GM21786 (cell line): ENCODE data around the gene HEBP2.

ENCODE experiments used
- ATAC-seq: cut with Tn5 transposase; IDR thresholded peaks from one replicate; pipeline ENCODE4 v1.9.1; 2021; ENCODE audit not compliant: unreplicated experiment

The HEBP2 gene

GRCh38 chr6:138397128-138398122 is 6.6 kb upstream of the HEBP2 start:
- no peak for ATAC-seq

- no peak for ATAC-seq
Observed at GRCh38 chr6:138400326-138400725, 3.7 kb upstream of the HEBP2 start.

GRCh38 chr6:138401960-138402837 is 1.8 kb upstream of the HEBP2 start:
- ATAC-seq: no peak

GRCh38 chr6:138402838-138403187 is 1.2 kb upstream of the HEBP2 start:
- ATAC-seq: no peak

- no peak for ATAC-seq
Observed at GRCh38 chr6:138403324-138403800, 661 bp upstream of the HEBP2 start.

GRCh38 chr6:138404666-138405337 is 779 bp downstream of the HEBP2 start:
- no peak for ATAC-seq

- ATAC-seq: no peak
Observed at GRCh38 chr6:138405816-138406413, 1.9 kb downstream of the HEBP2 start.

GRCh38 chr6:138406443-138406842 is 2.4 kb downstream of the HEBP2 start:
- no peak for ATAC-seq

- no peak for ATAC-seq
Observed at GRCh38 chr6:138410048-138410735, 6.2 kb downstream of the HEBP2 start.

GRCh38 chr6:138410972-138411880 is 7.2 kb downstream of the HEBP2 start:
- ATAC-seq: no peak

GRCh38 chr6:138415125-138415524 is 11.1 kb downstream of the HEBP2 start:
- ATAC-seq: no peak

- no peak for ATAC-seq
Observed at GRCh38 chr6:138416206-138416605, 12.2 kb downstream of the HEBP2 start.

- no peak for ATAC-seq
Observed at GRCh38 chr6:138417493-138418117, 13.6 kb downstream of the HEBP2 start.

- no peak for ATAC-seq
Observed at GRCh38 chr6:138418118-138418742, 14.2 kb downstream of the HEBP2 start.

- no peak for ATAC-seq
Observed at GRCh38 chr6:138419766-138420165, 15.7 kb downstream of the HEBP2 start.

GRCh38 chr6:138420356-138420755 is 16.3 kb downstream of the HEBP2 start:
- ATAC-seq: no peak

GRCh38 chr6:138421089-138421488 is 17.1 kb downstream of the HEBP2 start:
- ATAC-seq: no peak

- ATAC-seq: no peak
Observed at GRCh38 chr6:138421608-138422007, 17.6 kb downstream of the HEBP2 start.
